ENCODE results near the gene CPD. TPM values are rescaled to one million over a fixed set of nuclear protein-coding genes. Genes with fewer than 3 reads are reported as not detected.

CPD gene
- total and polyA plus RNA-seq, 9 of the 15 experiments (the other 6 are each of a cell fraction or from before 2014, with no cell fraction given): 4.5 to 24.4 (median 20.4) TPM

DNA sequence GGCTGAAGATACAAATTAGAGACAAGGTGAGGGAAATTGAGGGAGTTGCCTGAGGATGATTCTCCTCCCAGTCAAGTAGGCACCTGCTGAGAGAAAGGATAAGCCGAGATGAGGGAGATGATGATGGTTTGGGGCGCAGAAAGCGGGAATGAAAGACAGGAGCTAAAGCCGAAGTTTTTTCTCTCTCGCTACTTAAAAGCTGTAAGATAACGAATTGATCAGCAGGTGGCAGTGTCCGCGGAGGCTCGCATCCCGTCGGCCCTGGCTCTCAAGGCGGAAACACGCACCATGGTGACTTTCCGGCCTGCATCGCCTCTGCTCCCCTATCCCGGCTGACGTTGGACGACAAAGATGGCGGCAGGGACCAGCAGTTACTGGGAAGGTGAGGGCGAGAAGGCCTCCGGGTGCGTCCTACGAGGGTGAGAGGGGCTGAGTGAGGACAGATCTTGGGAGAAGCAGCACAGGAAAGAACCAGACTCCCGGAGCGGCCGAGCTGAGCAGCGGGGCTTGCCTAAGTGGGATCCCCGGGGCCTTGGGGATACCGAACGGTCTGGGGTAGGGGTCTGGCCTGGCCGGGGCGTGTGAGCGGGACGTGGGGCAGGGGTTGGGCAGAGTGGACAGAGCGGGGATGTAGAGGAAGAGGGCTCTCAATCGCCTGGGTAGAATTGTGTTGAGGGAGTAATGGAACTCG is 98.5 kb downstream of the CPD start, which contains the start of gene GOSR1 (continued):
- TF ChIP-seq ETS2 (tag; IDR thresholded peaks at IDR 0.05; ENCODE audit: borderline replicate concordance, poor library complexity, severe bottlenecking): no peak
- TF ChIP-seq CREBBP (IDR thresholded peaks at IDR 0.05; ENCODE audit: low read depth, low read length): no peak
- TF ChIP-seq MED1 (CRISPR knock-in tag; IDR thresholded peaks at IDR 0.05; ENCODE audit: borderline replicate concordance): no peak
- peak in 1 of 2 experiments; percentile 90; a peak in 2 of 4 replicates for TF ChIP-seq KDM4B (IDR thresholded peaks at IDR 0.05; ENCODE audit: borderline replicate concordance in 2 of 2, low read depth in 1 of 2)
- TF ChIP-seq, protein P1, sequence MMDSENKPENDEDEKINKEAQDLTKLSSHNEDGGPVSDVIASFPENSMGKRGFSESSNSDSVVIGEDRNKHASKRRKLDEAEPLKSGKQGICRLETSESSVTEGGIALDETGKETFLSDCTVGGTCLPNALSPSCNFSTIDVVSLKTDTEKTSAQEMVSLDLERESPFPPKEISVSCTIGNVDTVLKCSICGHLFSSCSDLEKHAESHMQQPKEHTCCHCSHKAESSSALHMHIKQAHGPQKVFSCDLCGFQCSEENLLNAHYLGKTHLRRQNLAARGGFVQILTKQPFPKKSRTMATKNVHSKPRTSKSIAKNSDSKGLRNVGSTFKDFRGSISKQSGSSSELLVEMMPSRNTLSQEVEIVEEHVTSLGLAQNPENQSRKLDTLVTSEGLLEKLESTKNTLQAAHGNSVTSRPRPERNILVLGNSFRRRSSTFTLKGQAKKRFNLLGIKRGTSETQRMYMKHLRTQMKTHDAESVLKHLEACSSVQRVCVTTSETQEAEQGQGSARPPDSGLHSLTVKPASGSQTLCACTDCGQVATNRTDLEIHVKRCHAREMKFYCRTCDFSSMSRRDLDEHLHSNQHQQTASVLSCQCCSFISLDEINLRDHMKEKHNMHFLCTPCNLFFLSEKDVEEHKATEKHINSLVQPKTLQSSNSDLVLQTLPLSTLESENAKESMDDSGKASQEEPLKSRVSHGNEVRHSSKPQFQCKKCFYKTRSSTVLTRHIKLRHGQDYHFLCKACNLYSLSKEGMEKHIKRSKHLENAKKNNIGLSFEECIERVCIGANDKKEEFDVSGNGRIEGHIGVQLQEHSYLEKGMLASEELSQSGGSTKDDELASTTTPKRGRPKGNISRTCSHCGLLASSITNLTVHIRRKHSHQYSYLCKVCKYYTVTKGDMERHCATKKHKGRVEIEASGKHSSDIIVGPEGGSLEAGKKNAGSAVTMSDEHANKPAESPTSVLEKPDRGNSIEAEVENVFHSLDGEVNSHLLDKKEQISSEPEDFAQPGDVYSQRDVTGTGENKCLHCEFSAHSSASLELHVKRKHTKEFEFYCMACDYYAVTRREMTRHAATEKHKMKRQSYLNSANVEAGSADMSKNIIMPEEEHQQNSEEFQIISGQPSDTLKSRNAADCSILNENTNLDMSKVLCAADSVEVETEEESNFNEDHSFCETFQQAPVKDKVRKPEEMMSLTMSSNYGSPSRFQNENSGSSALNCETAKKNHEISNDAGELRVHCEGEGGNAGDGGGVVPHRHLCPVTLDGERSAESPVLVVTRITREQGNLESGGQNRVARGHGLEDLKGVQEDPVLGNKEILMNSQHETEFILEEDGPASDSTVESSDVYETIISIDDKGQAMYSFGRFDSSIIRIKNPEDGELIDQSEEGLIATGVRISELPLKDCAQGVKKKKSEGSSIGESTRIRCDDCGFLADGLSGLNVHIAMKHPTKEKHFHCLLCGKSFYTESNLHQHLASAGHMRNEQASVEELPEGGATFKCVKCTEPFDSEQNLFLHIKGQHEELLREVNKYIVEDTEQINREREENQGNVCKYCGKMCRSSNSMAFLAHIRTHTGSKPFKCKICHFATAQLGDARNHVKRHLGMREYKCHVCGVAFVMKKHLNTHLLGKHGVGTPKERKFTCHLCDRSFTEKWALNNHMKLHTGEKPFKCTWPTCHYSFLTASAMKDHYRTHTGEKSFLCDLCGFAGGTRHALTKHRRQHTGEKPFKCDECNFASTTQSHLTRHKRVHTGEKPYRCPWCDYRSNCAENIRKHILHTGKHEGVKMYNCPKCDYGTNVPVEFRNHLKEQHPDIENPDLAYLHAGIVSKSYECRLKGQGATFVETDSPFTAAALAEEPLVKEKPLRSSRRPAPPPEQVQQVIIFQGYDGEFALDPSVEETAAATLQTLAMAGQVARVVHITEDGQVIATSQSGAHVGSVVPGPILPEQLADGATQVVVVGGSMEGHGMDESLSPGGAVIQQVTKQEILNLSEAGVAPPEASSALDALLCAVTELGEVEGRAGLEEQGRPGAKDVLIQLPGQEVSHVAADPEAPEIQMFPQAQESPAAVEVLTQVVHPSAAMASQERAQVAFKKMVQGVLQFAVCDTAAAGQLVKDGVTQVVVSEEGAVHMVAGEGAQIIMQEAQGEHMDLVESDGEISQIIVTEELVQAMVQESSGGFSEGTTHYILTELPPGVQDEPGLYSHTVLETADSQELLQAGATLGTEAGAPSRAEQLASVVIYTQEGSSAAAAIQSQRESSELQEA (IDR thresholded peaks at IDR 0.05; ENCODE audit: low read depth): no peak
- TF ChIP-seq SMARCC2 (IDR thresholded peaks at IDR 0.05; ENCODE audit: low read depth): no peak
- no peak for TF ChIP-seq DDX20 (tag; IDR thresholded peaks at IDR 0.05; ENCODE audit: low read depth)
- TF ChIP-seq ZFPM2 (CRISPR knock-in tag; IDR thresholded peaks at IDR 0.05): no peak
- TF ChIP-seq, protein P2, sequence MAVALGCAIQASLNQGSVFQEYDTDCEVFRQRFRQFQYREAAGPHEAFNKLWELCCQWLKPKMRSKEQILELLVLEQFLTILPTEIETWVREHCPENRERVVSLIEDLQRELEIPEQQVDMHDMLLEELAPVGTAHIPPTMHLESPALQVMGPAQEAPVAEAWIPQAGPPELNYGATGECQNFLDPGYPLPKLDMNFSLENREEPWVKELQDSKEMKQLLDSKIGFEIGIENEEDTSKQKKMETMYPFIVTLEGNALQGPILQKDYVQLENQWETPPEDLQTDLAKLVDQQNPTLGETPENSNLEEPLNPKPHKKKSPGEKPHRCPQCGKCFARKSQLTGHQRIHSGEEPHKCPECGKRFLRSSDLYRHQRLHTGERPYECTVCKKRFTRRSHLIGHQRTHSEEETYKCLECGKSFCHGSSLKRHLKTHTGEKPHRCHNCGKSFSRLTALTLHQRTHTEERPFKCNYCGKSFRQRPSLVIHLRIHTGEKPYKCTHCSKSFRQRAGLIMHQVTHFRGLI (CRISPR knock-in tag; IDR thresholded peaks at IDR 0.05): no peak
- TF ChIP-seq NONO (IDR thresholded peaks at IDR 0.05; ENCODE audit: low read depth in 2 of 2, low read length in 1 of 2): no peak
- TF ChIP-seq, protein P3, sequence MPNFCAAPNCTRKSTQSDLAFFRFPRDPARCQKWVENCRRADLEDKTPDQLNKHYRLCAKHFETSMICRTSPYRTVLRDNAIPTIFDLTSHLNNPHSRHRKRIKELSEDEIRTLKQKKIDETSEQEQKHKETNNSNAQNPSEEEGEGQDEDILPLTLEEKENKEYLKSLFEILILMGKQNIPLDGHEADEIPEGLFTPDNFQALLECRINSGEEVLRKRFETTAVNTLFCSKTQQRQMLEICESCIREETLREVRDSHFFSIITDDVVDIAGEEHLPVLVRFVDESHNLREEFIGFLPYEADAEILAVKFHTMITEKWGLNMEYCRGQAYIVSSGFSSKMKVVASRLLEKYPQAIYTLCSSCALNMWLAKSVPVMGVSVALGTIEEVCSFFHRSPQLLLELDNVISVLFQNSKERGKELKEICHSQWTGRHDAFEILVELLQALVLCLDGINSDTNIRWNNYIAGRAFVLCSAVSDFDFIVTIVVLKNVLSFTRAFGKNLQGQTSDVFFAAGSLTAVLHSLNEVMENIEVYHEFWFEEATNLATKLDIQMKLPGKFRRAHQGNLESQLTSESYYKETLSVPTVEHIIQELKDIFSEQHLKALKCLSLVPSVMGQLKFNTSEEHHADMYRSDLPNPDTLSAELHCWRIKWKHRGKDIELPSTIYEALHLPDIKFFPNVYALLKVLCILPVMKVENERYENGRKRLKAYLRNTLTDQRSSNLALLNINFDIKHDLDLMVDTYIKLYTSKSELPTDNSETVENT (CRISPR knock-in tag; IDR thresholded peaks at IDR 0.05): peak; percentile 65; the same call in 1 of the 2 replicates
- TF ChIP-seq, protein P4, sequence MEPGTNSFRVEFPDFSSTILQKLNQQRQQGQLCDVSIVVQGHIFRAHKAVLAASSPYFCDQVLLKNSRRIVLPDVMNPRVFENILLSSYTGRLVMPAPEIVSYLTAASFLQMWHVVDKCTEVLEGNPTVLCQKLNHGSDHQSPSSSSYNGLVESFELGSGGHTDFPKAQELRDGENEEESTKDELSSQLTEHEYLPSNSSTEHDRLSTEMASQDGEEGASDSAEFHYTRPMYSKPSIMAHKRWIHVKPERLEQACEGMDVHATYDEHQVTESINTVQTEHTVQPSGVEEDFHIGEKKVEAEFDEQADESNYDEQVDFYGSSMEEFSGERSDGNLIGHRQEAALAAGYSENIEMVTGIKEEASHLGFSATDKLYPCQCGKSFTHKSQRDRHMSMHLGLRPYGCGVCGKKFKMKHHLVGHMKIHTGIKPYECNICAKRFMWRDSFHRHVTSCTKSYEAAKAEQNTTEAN (CRISPR knock-in tag; IDR thresholded peaks at IDR 0.05): 0 out of 2 replicates have a peak, but pooled peaks have one; percentile 54
